Lower leg skin (tissue), 4 donors: ENCODE measurements around the gene ZEB2. TPM values are rescaled to one million over a fixed set of nuclear protein-coding genes. Genes with fewer than 3 reads are reported as not detected.

ENCODE experiments used
- DNase-seq, 2 donors: peaks; one replicate each; pipeline ENCODE4 v3.0.0-alpha.2; 2019; ENCODE audit warnings: low spot score in 2 of 2
- H3K4me3 ChIP-seq: fragments of 200-600 bp; sonication (generic); 2 replicates; pipeline ENCODE4 v1.5.1; 2017; ENCODE audit warnings: mild to moderate bottlenecking, low read depth; ENCODE audit not compliant: poor library complexity, severe bottlenecking
- CTCF ChIP-seq, 3 donors: fragments of 450-650 bp; IDR thresholded peaks; one replicate each; pipeline ENCODE4 v1.5.1; 2016; ENCODE audit warnings: antibody characterized with exemption in 3 of 3, mild to moderate bottlenecking in 3 of 3, moderate library complexity in 2 of 3
- POLR2A ChIP-seq, 2 donors: fragments of 450-650 bp; IDR thresholded peaks; one replicate each; pipeline ENCODE4 v1.6.1; 2016 to 2017; ENCODE audit warnings: antibody characterized with exemption in 2 of 2, mild to moderate bottlenecking in 1 of 2, moderate library complexity in 1 of 2
- WGBS, 2 donors: methylation state at CpG; one replicate each; pipeline ENCODE4 v1.1.5; 2018; 5-methylcytosine and 5-hydroxymethylcytosine counted together
- intact Hi-C: fragments of 100-400 bp; cut with DNase I; formaldehyde crosslinking; loops from one replicate; pipeline ENCODE4 v1.15.0; 2023; ENCODE audit warnings: low total_unique reads
- total RNA-seq, 4 donors: library from RNA; depleted of rRNA; stranded (reverse); fragments of >200 nt; gene quantifications; one replicate each; pipeline ENCODE4 v1.1.0, GENCODE V29; 2016

Gene ZEB2
- total RNA-seq, 4 donors from 2014 or later, result 13.8 to 38.8 (median 30.3) TPM

- 95% methylated on average over 3 of the region's 3 CpGs for WGBS, 2 donors
- DNase-seq, result no peak
- no peak for TF ChIP-seq CTCF (IDR thresholded peaks at IDR 0.05)
- TF ChIP-seq POLR2A (IDR thresholded peaks at IDR 0.05), result no peak
- H3K4me3 ChIP-seq, result no peak overlapping the region
- intact Hi-C loops, result no loop called here
Measured at GRCh38 chr2:144419218-144419617, 100.7 kb downstream of the ZEB2 start.

GRCh38 chr2:144415386-144415785 is 104.5 kb downstream of the ZEB2 start:
- WGBS, 2 donors, result 90 to 92% methylated on average over 4 of the region's 4 CpGs
- no peak for DNase-seq
- no peak overlapping the region for H3K4me3 ChIP-seq
- TF ChIP-seq POLR2A (IDR thresholded peaks at IDR 0.05) (no peak), CTCF (IDR thresholded peaks at IDR 0.05) (no peak)
- intact Hi-C loops, result no loop called here

GRCh38 chr2:144414324-144414845 is 105.5 kb downstream of the ZEB2 start:
- no peak for TF ChIP-seq POLR2A (IDR thresholded peaks at IDR 0.05)
- no peak for TF ChIP-seq CTCF (IDR thresholded peaks at IDR 0.05)
- intact Hi-C loops, result no loop called here
- no peak overlapping the region for H3K4me3 ChIP-seq
- WGBS, 2 donors, result 87 to 91% methylated on average over 5 of the region's 5 CpGs
- peak; percentile 43 to 85 for DNase-seq

- no peak overlapping the region for H3K4me3 ChIP-seq
- no peak for DNase-seq
- WGBS, 2 donors, result 77 to 89% methylated on average over 2 of the region's 2 CpGs
- intact Hi-C loops, result no loop called here
- TF ChIP-seq CTCF (IDR thresholded peaks at IDR 0.05) (no peak), POLR2A (IDR thresholded peaks at IDR 0.05) (no peak)
Measured at GRCh38 chr2:144412709-144413108, 107.2 kb downstream of the ZEB2 start.

- DNase-seq, result no peak
- WGBS, 2 donors, result 83 to 88% methylated on average over 7 of the region's 7 CpGs
- no peak overlapping the region for H3K4me3 ChIP-seq
- TF ChIP-seq POLR2A (IDR thresholded peaks at IDR 0.05) (no peak), CTCF (IDR thresholded peaks at IDR 0.05) (no peak)
- intact Hi-C loops, result no loop called here
Measured at GRCh38 chr2:144411473-144411872, 108.4 kb downstream of the ZEB2 start.

GRCh38 chr2:144409241-144409640 is 110.7 kb downstream of the ZEB2 start:
- DNase-seq, result no peak
- TF ChIP-seq POLR2A (IDR thresholded peaks at IDR 0.05) (no peak), CTCF (IDR thresholded peaks at IDR 0.05) (no peak)
- intact Hi-C loops, result no loop called here
- H3K4me3 ChIP-seq, result no peak overlapping the region
